ENCODE results near the gene PRKCD.

PRKCD gene

GRCh38 chr3:53147903-53148400, 13.1 kb upstream of the PRKCD start:
- TF ChIP-seq REST (IDR thresholded peaks at IDR 0.05; ENCODE audit: insufficient read depth in 1 of 2, low read depth in 2 of 2, low read length in 2 of 2) (no peak), FOXP2 (optimal IDR thresholded peaks at IDR 0.05; ENCODE audit: borderline replicate concordance, extremely low read depth, extremely low read length, insufficient read depth) (no peak), SIN3A (IDR thresholded peaks at IDR 0.05; ENCODE audit: borderline replicate concordance, insufficient read depth, low read length) (no peak), TAF1 (IDR thresholded peaks at IDR 0.05; ENCODE audit: borderline replicate concordance, insufficient read depth, low read length) (no peak), POLR2AphosphoS5 (IDR thresholded peaks at IDR 0.05; ENCODE audit: low read depth, low read length) (no peak)

- no peak for TF ChIP-seq POLR2AphosphoS5 (IDR thresholded peaks at IDR 0.05; ENCODE audit: low read depth, low read length)
- no peak for TF ChIP-seq REST (IDR thresholded peaks at IDR 0.05; ENCODE audit: insufficient read depth in 1 of 2, low read depth in 2 of 2, low read length in 2 of 2)
- no peak for TF ChIP-seq TAF1 (IDR thresholded peaks at IDR 0.05; ENCODE audit: borderline replicate concordance, insufficient read depth, low read length)
- TF ChIP-seq SIN3A (IDR thresholded peaks at IDR 0.05; ENCODE audit: borderline replicate concordance, insufficient read depth, low read length): no peak
- TF ChIP-seq FOXP2 (optimal IDR thresholded peaks at IDR 0.05; ENCODE audit: borderline replicate concordance, extremely low read depth, extremely low read length, insufficient read depth): no peak
Measured at GRCh38 chr3:53149006-53149690, 11.9 kb upstream of the PRKCD start.

GRCh38 chr3:53149699-53150098, 11.3 kb upstream of the PRKCD start:
- no peak for TF ChIP-seq REST (IDR thresholded peaks at IDR 0.05; ENCODE audit: insufficient read depth in 1 of 2, low read depth in 2 of 2, low read length in 2 of 2)
- TF ChIP-seq FOXP2 (optimal IDR thresholded peaks at IDR 0.05; ENCODE audit: borderline replicate concordance, extremely low read depth, extremely low read length, insufficient read depth): no peak
- no peak for TF ChIP-seq SIN3A (IDR thresholded peaks at IDR 0.05; ENCODE audit: borderline replicate concordance, insufficient read depth, low read length)
- no peak for TF ChIP-seq TAF1 (IDR thresholded peaks at IDR 0.05; ENCODE audit: borderline replicate concordance, insufficient read depth, low read length)
- TF ChIP-seq POLR2AphosphoS5 (IDR thresholded peaks at IDR 0.05; ENCODE audit: low read depth, low read length): no peak

GRCh38 chr3:53150247-53151085, 10.5 kb upstream of the PRKCD start:
- TF ChIP-seq SIN3A (IDR thresholded peaks at IDR 0.05; ENCODE audit: borderline replicate concordance, insufficient read depth, low read length): no peak
- no peak for TF ChIP-seq POLR2AphosphoS5 (IDR thresholded peaks at IDR 0.05; ENCODE audit: low read depth, low read length)
- TF ChIP-seq FOXP2 (optimal IDR thresholded peaks at IDR 0.05; ENCODE audit: borderline replicate concordance, extremely low read depth, extremely low read length, insufficient read depth): no peak
- TF ChIP-seq TAF1 (IDR thresholded peaks at IDR 0.05; ENCODE audit: borderline replicate concordance, insufficient read depth, low read length): no peak
- TF ChIP-seq REST (IDR thresholded peaks at IDR 0.05; ENCODE audit: insufficient read depth in 1 of 2, low read depth in 2 of 2, low read length in 2 of 2): no peak
